Measurements from ENCODE around the gene AMIGO1. TPM values are rescaled to one million over a fixed set of nuclear protein-coding genes. Genes with fewer than 3 reads are reported as not detected.

The AMIGO1 gene
- total RNA-seq, 2 donors from 2014 or later = 0.97 to 1.3 TPM

DNA sequence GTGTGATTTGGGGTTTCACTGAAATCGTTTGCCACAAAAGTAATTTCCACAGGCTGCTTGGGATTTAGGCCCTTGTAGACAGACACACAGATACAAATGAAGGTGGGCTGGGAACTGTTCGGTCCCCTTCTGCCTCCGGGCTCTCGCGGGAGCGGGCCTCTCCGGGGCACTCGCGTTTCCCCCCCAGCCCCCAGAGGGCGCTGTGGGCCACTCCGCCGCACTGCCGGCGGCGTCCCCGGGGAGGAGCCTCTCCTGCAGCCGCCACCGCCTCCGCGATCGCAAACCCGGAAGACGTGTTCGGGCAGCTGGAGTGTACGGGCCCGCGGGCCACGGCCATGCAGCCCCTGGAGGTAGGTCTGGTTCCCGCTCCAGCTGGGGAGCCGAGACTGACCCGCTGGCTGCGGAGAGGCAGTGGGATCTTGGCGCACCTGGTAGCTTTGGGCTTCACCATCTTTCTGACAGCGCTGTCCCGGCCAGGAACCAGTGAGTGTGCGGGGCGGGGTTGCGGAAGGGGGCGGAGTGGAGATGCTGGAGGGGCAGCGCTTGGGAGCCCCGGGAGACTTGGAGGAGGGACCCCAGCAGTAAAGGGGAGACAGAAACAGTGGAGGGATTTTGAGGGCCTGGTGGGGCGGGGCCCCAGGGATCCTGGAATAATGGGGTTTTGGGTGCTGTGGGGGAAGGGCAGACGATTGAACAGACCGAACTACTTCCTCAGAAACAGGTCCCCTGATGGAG lies 15.6 kb downstream of the AMIGO1 start, which contains the start of gene CYB561D1:
Gene CYB561D1, plus strand, starts transcription at position 290 of the 735 bp plus-strand sequence. Its CDS starts 46 bp downstream, at position 336.
- no peaks in the 10 kb centered on the region for H3K9me3 Mint-ChIP-seq
- H3K27ac Mint-ChIP-seq = peak within 1 kb of the TSS; percentile 91 to 96
- DNase-seq (ENCODE audit: low spot score in 2 of 2) (peak; percentile 92 to 97), ATAC-seq (peak; percentile 90)
- H3K36me3 Mint-ChIP-seq = peaks cover 0 to 17% of the 10 kb centered on the region in 2 donors

GRCh38 chr1:109493227-109493626 lies 16.3 kb downstream of the AMIGO1 start:
- H3K36me3 Mint-ChIP-seq = peaks cover 0 to 17% of the 10 kb centered on the region in 2 donors
- DNase-seq (ENCODE audit: low spot score in 2 of 2) = no peak
- no peak for ATAC-seq
- no peaks in the 10 kb centered on the region for H3K9me3 Mint-ChIP-seq
- H3K27ac Mint-ChIP-seq = no peak overlapping the region

DNA sequence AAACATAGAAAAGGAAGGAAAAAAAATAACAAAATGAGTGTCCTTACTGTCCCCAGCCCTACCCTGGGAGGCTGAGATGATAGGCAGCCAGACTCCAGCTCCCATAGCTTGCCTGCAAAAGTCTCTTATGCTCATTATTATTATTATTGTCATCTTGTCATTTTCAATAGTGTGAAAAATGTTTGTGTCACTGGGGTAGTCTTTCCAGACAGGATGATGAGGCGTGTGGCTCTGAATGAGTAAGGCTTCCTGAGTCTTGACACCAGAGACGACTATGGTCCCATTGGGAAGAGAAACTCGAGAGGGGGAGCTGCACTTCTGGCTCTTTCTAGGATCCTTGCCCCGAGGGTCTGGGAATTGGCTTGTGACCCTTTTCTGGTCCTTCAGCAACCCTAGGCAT lies 16.7 kb downstream of the AMIGO1 start:
- DNase-seq (ENCODE audit: low spot score in 2 of 2) (no peak), ATAC-seq (no peak)
- Mint-ChIP-seq H3K9me3 (no peaks in the 10 kb centered on the region), H3K36me3 (peaks cover 0 to 17% of the 10 kb centered on the region in 2 donors), H3K27ac (no peak overlapping the region)

DNA sequence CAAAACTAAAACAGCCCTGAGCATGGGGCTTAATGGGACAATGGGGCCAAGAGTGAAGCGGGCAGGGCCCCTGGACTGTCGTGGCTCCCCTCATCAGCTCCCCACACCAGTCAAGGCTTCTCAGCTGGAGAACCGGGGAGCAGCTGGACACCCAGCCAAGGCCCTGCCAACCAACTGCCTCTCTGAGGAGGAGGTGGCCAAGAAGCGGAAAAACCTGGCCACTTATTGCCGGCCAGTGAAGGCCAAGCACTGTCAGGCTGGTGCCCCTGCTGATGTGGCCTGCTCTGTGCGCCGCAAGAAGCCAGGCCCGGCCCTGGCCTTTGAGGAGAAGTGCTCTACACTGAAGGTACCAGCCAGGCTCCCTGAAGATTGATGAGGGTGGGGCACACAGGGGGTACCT lies 18.2 kb downstream of the AMIGO1 start:
- DNase-seq (ENCODE audit: low spot score in 2 of 2) (no peak), ATAC-seq (no peak)
- Mint-ChIP-seq H3K9me3 (no peaks in the 10 kb centered on the region), H3K36me3 (peaks cover 0 to 15% of the 10 kb centered on the region in 2 donors), H3K27ac (no peak overlapping the region)

- no peak for DNase-seq (ENCODE audit: low spot score in 2 of 2)
- no peak for ATAC-seq
- H3K27ac Mint-ChIP-seq = no peak overlapping the region
- H3K9me3 Mint-ChIP-seq = no peaks in the 10 kb centered on the region
- H3K36me3 Mint-ChIP-seq = peaks cover 0 to 10% of the 10 kb centered on the region in 2 donors
Measured at GRCh38 chr1:109490934-109491302, 18.6 kb downstream of the AMIGO1 start.

- ATAC-seq = no peak
- peak in 1 of 2 donors; percentile 78 for DNase-seq (ENCODE audit: low spot score in 2 of 2)
- no peaks in the 10 kb centered on the region for H3K9me3 Mint-ChIP-seq
- H3K27ac Mint-ChIP-seq = no peak overlapping the region
- peaks cover 0 to 6% of the 10 kb centered on the region in 2 donors for H3K36me3 Mint-ChIP-seq
Measured at GRCh38 chr1:109490029-109490933, 19.2 kb downstream of the AMIGO1 start.

- Mint-ChIP-seq H3K9me3 (no peaks in the 10 kb centered on the region), H3K27ac (peak overlapping the region in 1 of 2 donors; percentile 50), H3K36me3 (peaks cover 0 to 9% of the 10 kb centered on the region in 2 donors)
- ATAC-seq (no peak), DNase-seq (ENCODE audit: low spot score in 2 of 2) (no peak)
Measured at GRCh38 chr1:109488696-109489095, 20.8 kb downstream of the AMIGO1 start.

DNA sequence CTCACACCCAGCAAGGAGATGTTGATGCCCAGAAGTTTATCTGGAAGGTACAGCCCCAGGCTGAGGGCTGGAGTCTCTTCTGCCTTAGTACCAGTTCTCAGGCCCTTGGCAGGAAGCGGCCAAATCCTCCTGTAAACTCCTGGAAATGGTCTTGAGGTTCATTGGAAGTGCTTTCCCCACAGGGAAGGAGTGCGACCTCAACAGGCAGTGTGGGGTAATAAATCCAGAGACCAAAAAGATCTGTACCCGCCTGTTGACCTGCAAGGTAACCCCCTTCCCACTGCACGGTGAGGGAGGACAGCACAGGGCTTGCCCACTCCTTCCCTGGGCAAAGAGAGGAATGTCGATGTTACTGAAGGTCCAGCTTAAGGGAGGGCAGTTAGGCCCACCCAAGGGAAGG lies 21.3 kb downstream of the AMIGO1 start:
- no peak for DNase-seq (ENCODE audit: low spot score in 2 of 2)
- H3K9me3 Mint-ChIP-seq = no peaks in the 10 kb centered on the region
- H3K36me3 Mint-ChIP-seq = peaks cover 0 to 9% of the 10 kb centered on the region in 2 donors
- H3K27ac Mint-ChIP-seq = no peak overlapping the region
- no peak for ATAC-seq

- H3K9me3 Mint-ChIP-seq = no peaks in the 10 kb centered on the region
- peaks cover 0 to 9% of the 10 kb centered on the region in 2 donors for H3K36me3 Mint-ChIP-seq
- DNase-seq (ENCODE audit: low spot score in 2 of 2) = no peak
- no peak overlapping the region for H3K27ac Mint-ChIP-seq
- no peak for ATAC-seq
Measured at GRCh38 chr1:109487261-109487660, 22.3 kb downstream of the AMIGO1 start.

GRCh38 chr1:109485001-109485400 lies 24.5 kb downstream of the AMIGO1 start:
- ATAC-seq = no peak
- peaks cover 0 to 9% of the 10 kb centered on the region in 2 donors for H3K36me3 Mint-ChIP-seq
- H3K9me3 Mint-ChIP-seq = no peaks in the 10 kb centered on the region
- DNase-seq (ENCODE audit: low spot score in 2 of 2) = no peak
- H3K27ac Mint-ChIP-seq = peak overlapping the region; percentile 94

DNA sequence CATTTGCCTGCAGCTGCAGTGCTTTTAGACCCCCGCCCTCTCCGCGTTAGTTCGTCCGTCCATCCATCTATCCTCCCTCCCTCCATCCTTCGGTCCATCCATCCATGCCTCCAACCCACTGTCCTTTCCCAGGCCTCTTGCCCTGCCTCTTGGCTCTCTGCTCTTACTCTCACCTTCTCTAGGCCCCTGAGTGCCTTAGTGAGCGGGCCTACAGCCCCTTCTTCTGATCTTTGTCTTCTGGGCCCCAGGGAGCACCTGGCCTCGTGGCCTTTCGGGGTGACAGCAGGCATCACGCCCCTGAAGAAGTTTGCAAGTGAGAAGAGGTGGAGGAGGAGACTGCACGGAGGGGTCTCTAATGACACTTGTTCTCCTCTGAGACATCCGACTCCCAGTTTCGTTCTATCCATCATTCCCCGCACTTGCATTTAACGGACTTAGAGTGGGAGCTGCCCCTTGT lies 25.0 kb downstream of the AMIGO1 start:
- Mint-ChIP-seq H3K27ac (peak overlapping the region; percentile 94), H3K9me3 (no peaks in the 10 kb centered on the region), H3K36me3 (peaks cover 0 to 9% of the 10 kb centered on the region in 2 donors)
- DNase-seq (ENCODE audit: low spot score in 2 of 2) (no peak), ATAC-seq (no peak)

DNA sequence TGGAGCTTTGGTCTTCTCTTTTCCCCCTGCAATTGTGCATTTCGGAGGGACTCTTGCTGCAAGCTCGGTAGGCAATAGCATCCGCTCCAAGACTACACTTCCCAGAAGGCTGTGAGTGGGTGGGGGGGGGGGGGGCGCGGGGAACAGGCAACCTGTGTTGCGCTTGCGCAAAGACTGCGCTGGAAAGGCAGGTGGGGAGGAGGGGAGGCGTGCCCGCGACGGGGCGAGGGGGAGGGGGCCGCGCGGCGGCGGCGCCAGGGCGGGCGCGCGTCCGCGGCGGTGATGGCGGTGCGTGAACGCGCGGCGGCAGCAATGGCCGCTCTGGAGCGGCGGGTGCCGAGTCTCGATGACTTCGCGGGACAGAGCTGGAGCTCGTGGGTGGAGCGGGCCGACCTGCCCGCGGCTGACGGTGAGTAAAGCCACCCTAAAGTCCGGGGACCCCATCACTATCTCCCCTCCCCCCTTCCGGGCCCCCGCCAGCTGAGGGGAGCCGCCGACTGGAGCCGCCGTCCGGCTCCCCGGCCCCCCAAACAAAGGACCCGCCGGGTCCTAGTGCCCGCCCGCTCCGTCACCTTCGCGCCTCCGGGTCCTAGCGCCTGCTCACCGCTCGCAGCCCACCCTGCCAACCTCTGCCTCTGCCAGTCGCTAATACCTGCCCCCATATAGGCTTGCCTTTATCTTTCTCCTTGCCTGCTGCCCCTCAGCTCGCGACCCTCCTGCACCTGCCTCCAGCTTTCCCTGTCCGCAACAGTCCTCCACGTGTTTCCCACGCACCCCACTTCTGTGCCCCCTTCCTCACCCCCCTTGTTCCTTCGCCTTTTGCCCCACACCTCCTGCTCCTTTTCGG lies 25.6 kb downstream of the AMIGO1 start, which contains the start of gene ATXN7L2:
Gene ATXN7L2, plus strand, starts transcription at position 234 of the 847 bp plus-strand sequence. Its CDS starts 49 bp downstream, at position 283.
- Mint-ChIP-seq H3K27ac (peak within 1 kb of the TSS; percentile 94), H3K36me3 (peaks cover 0 to 9% of the 10 kb centered on the region in 2 donors), H3K9me3 (no peaks in the 10 kb centered on the region)
- peak; percentile 64 to 83 for ATAC-seq
- DNase-seq (ENCODE audit: low spot score in 2 of 2) = peak; percentile 87 to 88

GRCh38 chr1:109482791-109483671 lies 26.5 kb downstream of the AMIGO1 start:
- DNase-seq (ENCODE audit: low spot score in 2 of 2) (peak; percentile 29 to 65), ATAC-seq (peak; percentile 56 to 71)
- Mint-ChIP-seq H3K27ac (peak overlapping the region; percentile 91 to 94), H3K9me3 (no peaks in the 10 kb centered on the region), H3K36me3 (peaks cover 0 to 9% of the 10 kb centered on the region in 2 donors)

GRCh38 chr1:109482242-109482641 lies 27.3 kb downstream of the AMIGO1 start:
- DNase-seq (ENCODE audit: low spot score in 2 of 2) (no peak), ATAC-seq (no peak)
- Mint-ChIP-seq H3K27ac (peak overlapping the region in 1 of 2 donors; percentile 94), H3K36me3 (peaks cover 0 to 9% of the 10 kb centered on the region in 2 donors), H3K9me3 (no peaks in the 10 kb centered on the region)

GRCh38 chr1:109481646-109482045 lies 27.9 kb downstream of the AMIGO1 start:
- DNase-seq (ENCODE audit: low spot score in 2 of 2) = peak in 1 of 2 donors; percentile 46
- Mint-ChIP-seq H3K27ac (no peak overlapping the region), H3K9me3 (no peaks in the 10 kb centered on the region), H3K36me3 (peaks cover 0 to 9% of the 10 kb centered on the region in 2 donors)
- no peak for ATAC-seq

Data from activated naive CD4-positive, alpha-beta T cell treated with anti-CD3 and anti-CD28 coated beads, Interleukin-2, amount 50 U/mL, for 72 hours (primary cell).